Hair follicle dermal papilla cell (primary cell): ENCODE measurements around the gene MTHFD1L. TPM values are rescaled to one million over a fixed set of nuclear protein-coding genes. Genes with fewer than 3 reads are reported as not detected.

Experiments
- small RNA-seq: library from RNA; depleted of rRNA; stranded (forward); fragments of <200 nt; gene quantifications from one replicate; pipeline ENCODE3, GENCODE V24; 2012
- total RNA-seq: library from RNA; depleted of rRNA; stranded (reverse); fragments of >200 nt; gene quantifications from 2 replicates; pipeline ENCODE4 v1.2.3, GENCODE V29; 2012

Gene MTHFD1L
- total RNA-seq: 49.0 and 51.5 TPM in 2 replicates

DNA sequence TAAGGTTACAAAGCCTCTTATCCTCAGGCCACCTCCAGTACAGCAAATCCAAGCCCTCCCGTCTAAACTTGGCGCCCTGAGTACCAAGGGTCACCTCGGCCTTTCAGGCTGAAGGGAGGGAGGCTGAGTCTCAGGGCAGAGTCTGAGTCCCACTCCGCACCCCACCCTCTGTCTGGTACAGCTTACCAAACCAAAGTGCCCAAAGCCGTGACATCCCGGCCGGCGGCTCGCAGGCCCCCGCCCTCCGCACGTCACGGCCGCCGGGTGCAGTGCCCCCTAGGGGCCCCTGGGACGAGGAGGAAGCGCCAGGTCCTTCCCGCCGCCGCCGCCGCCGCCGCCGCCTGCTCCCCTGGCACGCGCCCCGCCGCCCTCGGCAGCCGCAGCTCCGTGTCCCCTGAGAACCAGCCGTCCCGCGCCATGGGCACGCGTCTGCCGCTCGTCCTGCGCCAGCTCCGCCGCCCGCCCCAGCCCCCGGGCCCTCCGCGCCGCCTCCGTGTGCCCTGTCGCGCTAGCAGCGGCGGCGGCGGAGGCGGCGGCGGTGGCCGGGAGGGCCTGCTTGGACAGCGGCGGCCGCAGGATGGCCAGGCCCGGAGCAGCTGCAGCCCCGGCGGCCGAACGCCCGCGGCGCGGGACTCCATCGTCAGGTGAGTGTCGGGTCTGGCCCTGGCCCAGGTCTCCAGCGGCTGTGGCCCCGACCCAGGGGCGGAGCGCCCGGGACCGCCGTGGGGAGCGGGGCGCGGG lies at the start of gene MTHFD1L:
Gene MTHFD1L, plus strand, starts transcription at position 297 of the 741 bp plus-strand sequence. Its CDS starts 121 bp downstream, at position 418.

Small RNAs within 50 kb of the gene (small RNA-seq; reads per million reads assigned to genes)
- not detected for gene RNU6-302P
